ENCODE data around the gene SMAD3.
"Not testable (repeated sequence)": the region's sequence is repeated elsewhere in the genome, so short reads cannot be mapped to it uniquely, and the experiment has no call there.

SMAD3 gene

GRCh38 chr15:67025719-67026609, 39.4 kb upstream of the SMAD3 start:
- Histone ChIP-seq H3K4me3 (ENCODE audit: low read length) (no peak overlapping the region), H3K9ac (ENCODE audit: low read length) (no peak overlapping the region), H3K9me3 (ENCODE audit: control insufficient read depth, low read length) (no peaks in the 10 kb centered on the region), H3K4me1 (ENCODE audit: control insufficient read depth, insufficient read depth, low read length) (peaks cover 40% of the 10 kb centered on the region), H3K36me3 (ENCODE audit: control insufficient read depth, insufficient read depth, low read length) (no peaks in the 10 kb centered on the region), H3K27me3 (ENCODE audit: control insufficient read depth, insufficient read depth, low read length) (no peaks in the 10 kb centered on the region)

- Histone ChIP-seq H3K36me3 (ENCODE audit: control insufficient read depth, insufficient read depth, low read length) (no peaks in the 10 kb centered on the region), H3K9me3 (ENCODE audit: control insufficient read depth, low read length) (no peaks in the 10 kb centered on the region), H3K4me3 (ENCODE audit: low read length) (no peak overlapping the region), H3K9ac (ENCODE audit: low read length) (no peak overlapping the region), H3K4me1 (ENCODE audit: control insufficient read depth, insufficient read depth, low read length) (peaks cover 40% of the 10 kb centered on the region), H3K27me3 (ENCODE audit: control insufficient read depth, insufficient read depth, low read length) (no peaks in the 10 kb centered on the region)
These were observed 38.8 kb upstream of the SMAD3 start for GRCh38 chr15:67026610-67026967.

GRCh38 chr15:67028440-67028839, 37.0 kb upstream of the SMAD3 start:
- H3K9me3 ChIP-seq (ENCODE audit: control insufficient read depth, low read length); H3K9ac ChIP-seq (ENCODE audit: low read length); H3K27me3 ChIP-seq (ENCODE audit: control insufficient read depth, insufficient read depth, low read length); H3K4me3 ChIP-seq (ENCODE audit: low read length); H3K36me3 ChIP-seq (ENCODE audit: control insufficient read depth, insufficient read depth, low read length): not testable (repeated sequence)
- peaks cover 41% of the 10 kb centered on the region for H3K4me1 ChIP-seq (ENCODE audit: control insufficient read depth, insufficient read depth, low read length)

GRCh38 chr15:67030036-67030762, 35.2 kb upstream of the SMAD3 start:
- no peaks in the 10 kb centered on the region for H3K9me3 ChIP-seq (ENCODE audit: control insufficient read depth, low read length)
- no peak overlapping the region for H3K9ac ChIP-seq (ENCODE audit: low read length)
- H3K4me1 ChIP-seq (ENCODE audit: control insufficient read depth, insufficient read depth, low read length), result peaks cover 31% of the 10 kb centered on the region
- H3K27me3 ChIP-seq (ENCODE audit: control insufficient read depth, insufficient read depth, low read length), result peaks cover 10% of the 10 kb centered on the region
- H3K4me3 ChIP-seq (ENCODE audit: low read length), result no peak overlapping the region
- H3K36me3 ChIP-seq (ENCODE audit: control insufficient read depth, insufficient read depth, low read length), result no peaks in the 10 kb centered on the region

GRCh38 chr15:67031331-67031730, 34.1 kb upstream of the SMAD3 start:
- peaks cover 20% of the 10 kb centered on the region for H3K4me1 ChIP-seq (ENCODE audit: control insufficient read depth, insufficient read depth, low read length)

GRCh38 chr15:67032608-67033007, 32.8 kb upstream of the SMAD3 start:
- Histone ChIP-seq H3K4me3 (ENCODE audit: low read length) (no peak overlapping the region), H3K9ac (ENCODE audit: low read length) (no peak overlapping the region), H3K9me3 (ENCODE audit: control insufficient read depth, low read length) (no peaks in the 10 kb centered on the region), H3K4me1 (ENCODE audit: control insufficient read depth, insufficient read depth, low read length) (peaks cover 18% of the 10 kb centered on the region), H3K36me3 (ENCODE audit: control insufficient read depth, insufficient read depth, low read length) (no peaks in the 10 kb centered on the region), H3K27me3 (ENCODE audit: control insufficient read depth, insufficient read depth, low read length) (peaks cover 10% of the 10 kb centered on the region)

More at GRCh38 chr15:67031331-67031730, 34.1 kb upstream of the SMAD3 start:
- H3K27me3 ChIP-seq (ENCODE audit: control insufficient read depth, insufficient read depth, low read length), result peaks cover 10% of the 10 kb centered on the region
- no peak overlapping the region for H3K9ac ChIP-seq (ENCODE audit: low read length)
- no peak overlapping the region for H3K4me3 ChIP-seq (ENCODE audit: low read length)
- H3K9me3 ChIP-seq (ENCODE audit: control insufficient read depth, low read length), result no peaks in the 10 kb centered on the region
- no peaks in the 10 kb centered on the region for H3K36me3 ChIP-seq (ENCODE audit: control insufficient read depth, insufficient read depth, low read length)

GRCh38 chr15:67033012-67033411, 32.4 kb upstream of the SMAD3 start:
- Histone ChIP-seq H3K4me3 (ENCODE audit: low read length) (no peak overlapping the region), H3K4me1 (ENCODE audit: control insufficient read depth, insufficient read depth, low read length) (peaks cover 18% of the 10 kb centered on the region), H3K9me3 (ENCODE audit: control insufficient read depth, low read length) (no peaks in the 10 kb centered on the region), H3K9ac (ENCODE audit: low read length) (peak overlapping the region; percentile 44), H3K27me3 (ENCODE audit: control insufficient read depth, insufficient read depth, low read length) (peaks cover 10% of the 10 kb centered on the region), H3K36me3 (ENCODE audit: control insufficient read depth, insufficient read depth, low read length) (no peaks in the 10 kb centered on the region)

GRCh38 chr15:67033571-67034044, 31.8 kb upstream of the SMAD3 start:
- no peak overlapping the region for H3K4me3 ChIP-seq (ENCODE audit: low read length)
- H3K9ac ChIP-seq (ENCODE audit: low read length), result peak overlapping the region; percentile 44

GRCh38 chr15:67035886-67036285, 29.5 kb upstream of the SMAD3 start:
- Histone ChIP-seq H3K9me3 (ENCODE audit: control insufficient read depth, low read length) (no peaks in the 10 kb centered on the region), H3K4me3 (ENCODE audit: low read length) (no peak overlapping the region), H3K36me3 (ENCODE audit: control insufficient read depth, insufficient read depth, low read length) (no peaks in the 10 kb centered on the region), H3K4me1 (ENCODE audit: control insufficient read depth, insufficient read depth, low read length) (peaks cover 11% of the 10 kb centered on the region), H3K27me3 (ENCODE audit: control insufficient read depth, insufficient read depth, low read length) (peaks cover 10% of the 10 kb centered on the region), H3K9ac (ENCODE audit: low read length) (no peak overlapping the region)

More at GRCh38 chr15:67033571-67034044, 31.8 kb upstream of the SMAD3 start:
- Histone ChIP-seq H3K4me1 (ENCODE audit: control insufficient read depth, insufficient read depth, low read length) (peaks cover 18% of the 10 kb centered on the region), H3K9me3 (ENCODE audit: control insufficient read depth, low read length) (no peaks in the 10 kb centered on the region), H3K36me3 (ENCODE audit: control insufficient read depth, insufficient read depth, low read length) (no peaks in the 10 kb centered on the region), H3K27me3 (ENCODE audit: control insufficient read depth, insufficient read depth, low read length) (peaks cover 10% of the 10 kb centered on the region)

- H3K4me3 ChIP-seq (ENCODE audit: low read length), result no peak overlapping the region
- H3K9ac ChIP-seq (ENCODE audit: low read length), result no peak overlapping the region
- H3K9me3 ChIP-seq (ENCODE audit: control insufficient read depth, low read length), result no peaks in the 10 kb centered on the region
- H3K4me1 ChIP-seq (ENCODE audit: control insufficient read depth, insufficient read depth, low read length), result peaks cover 19% of the 10 kb centered on the region
- peaks cover 10% of the 10 kb centered on the region for H3K27me3 ChIP-seq (ENCODE audit: control insufficient read depth, insufficient read depth, low read length)
- H3K36me3 ChIP-seq (ENCODE audit: control insufficient read depth, insufficient read depth, low read length), result no peaks in the 10 kb centered on the region
These were observed 28.4 kb upstream of the SMAD3 start for GRCh38 chr15:67036775-67037555.

- peaks cover 10% of the 10 kb centered on the region for H3K27me3 ChIP-seq (ENCODE audit: control insufficient read depth, insufficient read depth, low read length)
- H3K36me3 ChIP-seq (ENCODE audit: control insufficient read depth, insufficient read depth, low read length), result no peaks in the 10 kb centered on the region
- H3K4me1 ChIP-seq (ENCODE audit: control insufficient read depth, insufficient read depth, low read length), result peaks cover 26% of the 10 kb centered on the region
- H3K4me3 ChIP-seq (ENCODE audit: low read length), result no peak overlapping the region
- no peak overlapping the region for H3K9ac ChIP-seq (ENCODE audit: low read length)
- H3K9me3 ChIP-seq (ENCODE audit: control insufficient read depth, low read length), result no peaks in the 10 kb centered on the region
These were observed 27.7 kb upstream of the SMAD3 start for GRCh38 chr15:67037694-67038093.

Data from mucosa of stomach (tissue), 1 donor.